GM12878 (cell line): ENCODE measurements around the gene CDH16. TPM values are rescaled to one million over a fixed set of nuclear protein-coding genes. Genes with fewer than 3 reads are reported as not detected.

ENCODE experiments used
- ATAC-seq: fragments of 200-7000 bp; cut with Tn5 transposase; 3 replicates; pipeline ENCODE4 v1.9.1; 2020; ENCODE audit warnings: mild to moderate bottlenecking, moderate library complexity
- BruUV-seq: library from RNA; stranded (reverse); fragments of 400-500 nt; replicated peaks from 2 replicates; lab custom pipeline; 2021; lab: Mats Ljungman, UMichigan
- CTCF ChIA-PET: fragments of 300-600 bp; sonication (Branson Sonifier 250); formaldehyde crosslinking; extraction: SDS; loops from one replicate; lab custom pipeline; 2021; ENCODE audit warnings: inconsistent platforms; lab: Yijun Ruan, JAX
- POLR2A ChIA-PET: fragments of 350-600 bp; formaldehyde crosslinking; extraction: SDS; loops from one replicate; lab custom pipeline; 2021; ENCODE audit warnings: inconsistent platforms; lab: Charles Lee
- RAD21 ChIA-PET: fragments of 300-600 bp; sonication (Branson Sonifier 250); formaldehyde crosslinking; loops from one replicate; lab custom pipeline; 2023; ENCODE audit warnings: antibody characterized with exemption; ENCODE audit not compliant: unreplicated experiment; lab: Charles Lee
- SMC1A ChIA-PET: fragments of 300-600 bp; sonication (Branson Sonifier 250); formaldehyde crosslinking; loops from one replicate; lab custom pipeline; 2023; ENCODE audit not compliant: unreplicated experiment, uncharacterized antibody; lab: Charles Lee
- DNase-seq: peaks from one replicate; pipeline ENCODE4 v3.0.0-alpha.2; 2011; ENCODE audit warnings: low read depth, low spot score
- FAIRE-seq: peaks from 3 replicates; lab custom pipeline; 2011; peaks lifted over from hg19 to GRCh38; lab: Jason Lieb, UNC
- H2AFZ ChIP-seq: 2 replicates; pipeline ENCODE4 v1.6.0; 2011; ENCODE audit warnings: low read depth, low read length, control low read depth; ENCODE audit not compliant: control insufficient read depth
- H3K27ac ChIP-seq: 2 replicates; pipeline ENCODE4 v1.5.1; 2011; ENCODE audit warnings: control low read depth; ENCODE audit not compliant: control insufficient read depth, insufficient read depth
- H3K27me3 ChIP-seq, 2 experiments: replicated peaks in 1 of 2; 2 replicates each; pipeline versions ENCODE4 v1.6.0 to v1.6.1; 2011; ENCODE audit warnings: low read length in 1 of 2; ENCODE audit not compliant: control insufficient read depth in 2 of 2, insufficient read depth in 2 of 2
- H3K36me3 ChIP-seq, 2 experiments: 2 replicates each; pipeline ENCODE4 v1.5.1; 2011; ENCODE audit warnings: low read length in 1 of 2; ENCODE audit not compliant: control insufficient read depth in 2 of 2, insufficient read depth in 2 of 2
- H3K4me1 ChIP-seq: 2 replicates; pipeline ENCODE4 v1.6.1; 2011; ENCODE audit warnings: mild to moderate bottlenecking, low read length, moderate library complexity, mixed read lengths; ENCODE audit not compliant: control insufficient read depth, insufficient read depth
- H3K4me2 ChIP-seq: 2 replicates; pipeline ENCODE4 v1.6.0; 2011; ENCODE audit warnings: control low read depth; ENCODE audit not compliant: control insufficient read depth, insufficient read depth
- H3K4me3 ChIP-seq: fragments of 200-600 bp; sonication (generic); 2 replicates; pipeline ENCODE4 v1.5.1; 2016
- H3K79me2 ChIP-seq: 2 replicates; pipeline ENCODE4 v1.6.0; 2011; ENCODE audit warnings: low read length; ENCODE audit not compliant: control insufficient read depth, insufficient read depth
- H3K9ac ChIP-seq: 2 replicates; pipeline ENCODE4 v1.8.0; 2011; ENCODE audit warnings: low read length, control low read depth, mixed read lengths; ENCODE audit not compliant: control insufficient read depth, insufficient read depth
- H3K9me3 ChIP-seq: replicated peaks from 3 replicates; pipeline ENCODE4 v1.5.1; 2011; ENCODE audit warnings: mild to moderate bottlenecking, low read length; ENCODE audit not compliant: control insufficient read depth, insufficient read depth
- H4K20me1 ChIP-seq: 2 replicates; pipeline ENCODE4 v1.6.0; 2011; ENCODE audit not compliant: control insufficient read depth, insufficient read depth
- BRCA1 ChIP-seq: IDR thresholded peaks from 2 replicates; pipeline ENCODE4 v1.6.1; 2011; ENCODE audit warnings: low read depth, low read length, improper control_type of control experiment
- ESRRA ChIP-seq: IDR thresholded peaks from 2 replicates; pipeline ENCODE4 v1.6.1; 2012; ENCODE audit warnings: mild to moderate bottlenecking, low read length, improper control_type of control experiment
- IRF5 ChIP-seq: fragments of 450-650 bp; IDR thresholded peaks from 2 replicates; pipeline ENCODE4 v1.6.1; 2017; ENCODE audit warnings: borderline replicate concordance
- JUNB ChIP-seq: IDR thresholded peaks from 2 replicates; pipeline ENCODE4 v1.6.1; 2016; ENCODE audit warnings: antibody characterized with exemption, mild to moderate bottlenecking
- MLLT1 ChIP-seq: fragments of 450-650 bp; IDR thresholded peaks from 2 replicates; pipeline ENCODE4 v1.6.1; 2016; ENCODE audit warnings: mild to moderate bottlenecking
- MTA3 ChIP-seq: IDR thresholded peaks from 2 replicates; pipeline ENCODE4 v1.6.1; 2012; ENCODE audit warnings: low read length, inconsistent platforms, borderline replicate concordance
- NBN ChIP-seq: fragments of 450-650 bp; IDR thresholded peaks from 2 replicates; pipeline ENCODE4 v1.6.1; 2016
- NFIC ChIP-seq: IDR thresholded peaks from 2 replicates; pipeline ENCODE4 v1.6.1; 2012; ENCODE audit warnings: low read depth, mild to moderate bottlenecking, inconsistent platforms, low read length, moderate library complexity
- NKRF ChIP-seq: fragments of 450-650 bp; conservative IDR thresholded peaks from 2 replicates; pipeline ENCODE4 v1.6.1; 2017; ENCODE audit warnings: mild to moderate bottlenecking, moderate library complexity
- PML ChIP-seq: IDR thresholded peaks from 2 replicates; pipeline ENCODE4 v1.6.1; 2012; ENCODE audit warnings: low read length, inconsistent platforms
- SIX5 ChIP-seq: IDR thresholded peaks from 2 replicates; pipeline ENCODE4 v1.6.1; 2011; ENCODE audit warnings: mild to moderate bottlenecking, low read depth, low read length, moderate library complexity; ENCODE audit not compliant: severe bottlenecking
- SPI1 ChIP-seq: IDR thresholded peaks from 2 replicates; pipeline ENCODE4 v1.6.1; 2011; ENCODE audit warnings: low read depth, mild to moderate bottlenecking, low read length, moderate library complexity, borderline replicate concordance; ENCODE audit not compliant: insufficient read depth
- STAT3 ChIP-seq: IDR thresholded peaks from 2 replicates; pipeline ENCODE4 v1.6.1; 2011; ENCODE audit warnings: low read depth, low read length, improper control_type of control experiment
- ZBTB40 ChIP-seq: fragments of 450-650 bp; IDR thresholded peaks from 2 replicates; pipeline ENCODE4 v1.6.1; 2016; ENCODE audit warnings: mild to moderate bottlenecking, moderate library complexity, borderline replicate concordance
- ZNF24 ChIP-seq: fragments of 450-650 bp; IDR thresholded peaks from 2 replicates; pipeline ENCODE4 v1.6.1; 2017; ENCODE audit warnings: antibody characterized with exemption, mild to moderate bottlenecking
- in situ Hi-C: fragments of 300-500 bp; cut with MboI; formaldehyde crosslinking; loops from 9 replicates; pipeline ENCODE4 v1.14.3; 2018; ENCODE audit warnings: mixed read lengths
- intact Hi-C: fragments of 100-400 bp; cut with micrococcal nuclease; formaldehyde crosslinking; loops from one replicate; pipeline ENCODE4 v1.14.2; 2022; ENCODE audit not compliant: unreplicated experiment
- polyA plus RNA-seq, 11 experiments: library from polyadenylated mRNA; depleted of rRNA in 4 of 11; unstranded in 6 of 11; stranded (reverse) in 5 of 11; fragments of >200 nt; fragmentation: Nextera tagmentation in 4 of 11; fragmentation: Illumina TruSeq in 1 of 11; extraction: Ambion mirVana in 4 of 11; extraction: Trizol in 1 of 11; gene quantifications; 1 replicate in 1 of 11; 2 replicates in 10 of 11; pipeline versions ENCODE4 v1.2.1 to v1.2.3, GENCODE V29; 2011 to 2016; ENCODE audit warnings: inconsistent platforms in 2 of 11, missing spikeins in 2 of 11, low read depth in 1 of 11
- total RNA-seq, 4 experiments: library from RNA; depleted of rRNA in 3 of 4; stranded (reverse); fragments of >200 nt in 3 of 4; fragmentation: Illumina TruSeq in 1 of 4; extraction: Trizol in 1 of 4; gene quantifications; 2 replicates each; pipeline versions ENCODE4 v1.2.1 to v1.2.3, GENCODE V29; 2013 to 2021

The CDH16 gene
- total and polyA plus RNA-seq, 10 of the 15 experiments (the other 5 are each of a cell fraction or from before 2014, with no cell fraction given), result 0.05 TPM; not detected in 9

GRCh38 chr16:66873685-66874055 is 45.0 kb downstream of the CDH16 start:
- in situ Hi-C loops, result no loop called here
- Histone ChIP-seq H4K20me1 (no peaks in the 10 kb centered on the region), H2AFZ (peak overlapping the region; percentile 92), H3K4me2 (no peak overlapping the region), H3K79me2 (no peaks in the 10 kb centered on the region), H3K27ac (no peak overlapping the region), H3K4me3 (no peak overlapping the region), H3K36me3 (no peaks in the 10 kb centered on the region), H3K27me3 (no peaks in the 10 kb centered on the region), H3K9ac (no peak overlapping the region), H3K9me3 (no peaks in the 10 kb centered on the region), H3K4me1 (peaks cover 26% of the 10 kb centered on the region)
- ChIA-PET RAD21 (interaction anchor here (0.6 to 2.2 kb wide), 8 partner anchors 19 to 467 kb away, joined by 3 to 7 read pairs (median 3); partner anchors contain the start of gene NAE1), POLR2A (interaction anchor here (0.6 kb wide), 1 partner anchor 179 kb away, joined by 4 read pairs; no protein-coding TSS in a partner anchor), SMC1A (interaction anchor here (1.5 to 1.6 kb wide), 2 partner anchors 8 to 43 kb away, joined by 4 to 5 read pairs; partner anchors contain the start of gene NAE1), CTCF (interaction anchor here (0.6 to 1.8 kb wide), 23 partner anchors 8 to 467 kb away, joined by 3 to 14 read pairs (median 4); partner anchors contain the start of genes DYNC1LI2 and NAE1)
- DNase-seq (no peak), ATAC-seq (no peak), FAIRE-seq (no peak)
- BruUV-seq, result no TSS peak
- intact Hi-C loops, result loop anchor here (2.0 kb wide), 1 partner anchor 145 kb away; no protein-coding TSS in a partner anchor
- TF ChIP-seq MTA3, result no peak
- no peak for TF ChIP-seq STAT3
- TF ChIP-seq IRF5, result no peak
- TF ChIP-seq SIX5, result no peak
- TF ChIP-seq PML, result no peak
- no peak for TF ChIP-seq SPI1
- no peak for TF ChIP-seq ZNF24
- no peak for TF ChIP-seq ZBTB40
- TF ChIP-seq MLLT1, result no peak
- TF ChIP-seq NBN, result no peak
- no peak for TF ChIP-seq NKRF
- TF ChIP-seq NFIC, result no peak
- TF ChIP-seq JUNB, result no peak
- TF ChIP-seq ESRRA, result no peak
- no peak for TF ChIP-seq BRCA1
